NCI-H187 treated with DMSO at 0.1 percent for 48 hours (cell line): ENCODE data around the gene MZT2A.
"Not testable (repeated sequence)": the region's sequence is repeated elsewhere in the genome, so short reads cannot be mapped to it uniquely, and the experiment has no call there.

Experiments
- DNase-seq: peaks from one replicate; lab custom pipeline; 2025; lab: John Stamatoyannopoulos, UW

MZT2A gene, protein sequence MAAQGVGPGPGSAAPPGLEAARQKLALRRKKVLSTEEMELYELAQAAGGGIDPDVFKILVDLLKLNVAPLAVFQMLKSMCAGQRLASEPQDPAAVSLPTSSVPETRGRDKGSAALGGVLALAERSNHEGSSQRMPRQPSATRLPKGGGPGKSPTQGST

DNA sequence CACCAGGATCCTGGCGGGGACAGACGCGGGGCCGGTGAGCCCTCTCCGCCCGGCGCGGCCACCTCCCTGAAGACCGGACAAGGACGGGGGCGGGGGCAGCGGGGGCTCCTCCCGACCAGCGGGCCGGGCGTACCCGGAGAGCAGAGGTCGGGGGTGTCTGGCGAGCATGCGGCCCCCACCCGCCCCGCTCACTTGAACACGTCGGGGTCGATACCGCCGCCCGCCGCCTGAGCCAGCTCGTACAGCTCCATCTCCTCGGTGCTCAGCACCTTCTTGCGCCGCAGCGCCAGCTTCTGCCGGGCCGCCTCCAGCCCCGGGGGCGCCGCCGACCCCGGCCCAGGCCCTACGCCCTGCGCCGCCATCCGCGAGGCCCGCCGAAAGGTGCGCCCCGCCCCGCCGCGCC is at the start of gene MZT2A:
TSS of gene MZT2A (minus strand) at position 383 of the 403 bp plus-strand sequence. CDS start at position 362, 21 bp downstream.
- not testable (repeated sequence) for DNase-seq

DNA sequence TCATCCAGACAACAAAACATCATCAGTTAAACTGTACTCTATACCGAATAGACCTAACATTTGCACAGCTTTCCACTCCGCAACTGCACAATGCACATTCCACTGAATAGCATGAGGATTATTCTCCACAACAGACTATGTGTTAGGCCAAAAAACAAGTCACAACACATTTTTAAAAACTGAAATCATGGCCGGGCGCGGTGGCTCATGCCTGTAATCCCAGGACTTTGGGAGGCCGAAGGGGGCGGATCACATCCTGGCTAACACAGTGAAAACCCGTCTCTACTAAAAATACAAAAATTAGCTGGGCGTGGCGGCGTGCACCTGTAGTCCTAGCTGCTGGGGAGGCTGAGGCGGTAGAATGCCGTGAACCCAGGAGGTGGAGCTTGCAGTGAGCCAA is 46.7 kb upstream of the MZT2A start:
- not testable (repeated sequence) for DNase-seq

DNA sequence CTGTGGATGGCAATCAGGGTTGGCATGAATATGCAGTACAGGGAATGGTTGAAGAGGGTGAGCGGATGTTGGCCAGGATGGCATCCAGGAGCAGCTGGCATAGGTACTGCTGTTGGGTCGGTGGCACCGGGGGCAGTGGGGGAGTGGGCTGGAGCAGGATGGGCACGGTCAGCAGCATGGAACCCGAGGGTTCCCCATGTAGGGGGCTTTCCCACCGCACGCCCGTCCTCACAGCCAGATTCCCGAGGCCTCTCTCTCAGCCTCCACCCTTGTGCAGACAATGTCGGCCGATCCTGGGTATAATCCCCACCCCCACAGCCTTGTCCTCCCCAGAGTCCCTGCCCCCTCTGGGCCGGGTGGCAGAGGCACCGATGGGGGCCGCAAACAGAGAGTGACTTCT is 44.6 kb upstream of the MZT2A start:
- DNase-seq: not testable (repeated sequence)

DNA sequence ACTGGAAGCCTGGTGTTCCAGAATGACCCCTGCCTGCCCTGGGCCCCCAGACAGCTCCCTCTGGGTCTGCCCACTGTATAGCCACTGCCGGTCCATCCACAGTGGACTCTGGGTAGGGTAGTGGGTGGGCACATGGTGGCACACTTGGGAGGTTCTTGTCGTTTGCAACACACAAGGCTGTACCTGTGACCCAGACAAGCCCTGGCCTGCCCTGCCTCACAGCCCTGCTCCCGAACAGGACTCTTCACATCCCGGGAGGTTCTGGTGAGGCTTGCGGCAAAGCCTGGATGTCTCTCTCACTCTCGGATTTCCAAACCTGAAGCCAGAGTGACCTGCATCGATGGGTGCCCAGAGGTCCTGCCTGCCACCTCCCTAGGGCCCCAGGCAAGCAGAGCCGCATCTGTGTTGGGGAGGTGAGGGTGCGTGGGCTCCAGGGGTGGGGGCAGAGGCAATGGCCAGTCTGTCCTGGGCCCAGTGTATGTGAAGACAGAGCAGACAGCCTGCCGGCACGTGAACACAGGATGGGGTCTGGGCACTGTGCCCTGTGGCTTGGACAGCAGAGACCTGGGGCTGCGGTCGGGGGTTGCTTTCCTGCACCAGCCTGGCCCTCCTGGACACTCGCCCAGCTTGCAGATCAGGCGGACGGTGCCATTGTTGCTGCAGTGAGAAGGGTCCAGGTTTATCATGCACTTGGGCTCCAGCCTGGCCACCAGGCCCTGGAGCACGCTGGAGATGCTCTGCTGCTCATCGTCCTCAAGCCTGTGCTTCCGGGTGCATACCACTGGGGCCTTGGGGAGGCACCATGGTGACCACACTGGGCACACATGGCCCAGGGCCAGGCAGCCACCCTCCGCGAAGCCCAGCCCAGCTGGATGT is 44.0 kb upstream of the MZT2A start:
- DNase-seq: not testable (repeated sequence)

DNA sequence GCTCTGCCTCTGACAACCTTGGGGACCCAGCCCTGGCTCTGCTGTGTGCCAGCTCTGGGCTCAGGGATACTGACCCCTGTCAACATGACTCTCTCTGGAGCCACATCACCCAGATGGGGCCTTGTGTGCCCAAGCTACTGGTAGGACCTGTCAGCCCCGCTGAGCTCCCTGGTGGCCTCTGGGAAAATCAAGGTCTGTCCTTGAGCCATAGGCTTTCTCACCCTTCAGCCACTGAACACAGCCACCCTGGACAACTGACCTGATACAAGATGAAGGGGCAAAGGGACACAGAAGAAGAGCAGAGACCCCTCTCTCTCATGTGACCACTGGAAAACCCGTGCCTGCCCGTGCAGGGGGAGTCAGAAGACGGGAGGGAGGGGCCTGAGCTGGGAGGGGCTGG is 43.3 kb upstream of the MZT2A start:
- DNase-seq: no peak

DNA sequence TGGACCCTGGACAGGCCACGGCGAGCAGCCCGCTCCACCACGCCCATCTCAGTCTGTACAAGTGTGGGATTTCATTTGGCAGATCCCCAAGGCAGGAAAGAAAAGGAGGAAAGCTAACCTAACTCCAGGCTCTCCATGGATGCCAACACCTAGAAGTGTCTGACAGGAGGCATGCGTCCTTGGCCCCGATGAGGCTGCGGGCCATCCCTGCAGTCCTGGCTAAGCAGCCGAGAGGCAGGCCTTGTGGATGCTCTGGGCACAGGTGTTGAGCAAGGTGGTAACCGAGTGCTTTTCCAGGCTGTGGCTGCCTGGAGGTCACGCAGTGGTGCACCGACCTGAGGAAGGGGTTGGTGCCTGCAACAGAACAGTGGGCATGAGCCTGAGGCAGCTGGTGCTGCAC is 42.8 kb upstream of the MZT2A start:
- not testable (repeated sequence) for DNase-seq

DNA sequence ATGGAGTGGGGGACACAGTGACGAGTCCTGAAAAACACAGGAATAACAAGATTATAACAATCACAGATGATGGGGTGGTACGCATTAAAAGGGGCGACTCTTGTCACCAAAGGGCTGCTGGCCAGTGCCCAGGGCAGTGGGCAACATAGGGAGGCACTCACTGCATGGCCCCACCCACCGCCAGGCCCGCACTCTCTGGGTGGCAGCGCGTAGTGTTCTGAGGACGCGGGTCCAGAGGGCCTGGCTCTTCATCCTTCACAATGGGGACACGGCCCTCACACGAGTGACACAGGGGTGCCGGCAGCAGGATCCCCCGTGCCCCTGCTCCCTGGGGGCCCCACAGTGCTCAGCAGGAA is 42.1 kb upstream of the MZT2A start:
- DNase-seq: not testable (repeated sequence)

DNA sequence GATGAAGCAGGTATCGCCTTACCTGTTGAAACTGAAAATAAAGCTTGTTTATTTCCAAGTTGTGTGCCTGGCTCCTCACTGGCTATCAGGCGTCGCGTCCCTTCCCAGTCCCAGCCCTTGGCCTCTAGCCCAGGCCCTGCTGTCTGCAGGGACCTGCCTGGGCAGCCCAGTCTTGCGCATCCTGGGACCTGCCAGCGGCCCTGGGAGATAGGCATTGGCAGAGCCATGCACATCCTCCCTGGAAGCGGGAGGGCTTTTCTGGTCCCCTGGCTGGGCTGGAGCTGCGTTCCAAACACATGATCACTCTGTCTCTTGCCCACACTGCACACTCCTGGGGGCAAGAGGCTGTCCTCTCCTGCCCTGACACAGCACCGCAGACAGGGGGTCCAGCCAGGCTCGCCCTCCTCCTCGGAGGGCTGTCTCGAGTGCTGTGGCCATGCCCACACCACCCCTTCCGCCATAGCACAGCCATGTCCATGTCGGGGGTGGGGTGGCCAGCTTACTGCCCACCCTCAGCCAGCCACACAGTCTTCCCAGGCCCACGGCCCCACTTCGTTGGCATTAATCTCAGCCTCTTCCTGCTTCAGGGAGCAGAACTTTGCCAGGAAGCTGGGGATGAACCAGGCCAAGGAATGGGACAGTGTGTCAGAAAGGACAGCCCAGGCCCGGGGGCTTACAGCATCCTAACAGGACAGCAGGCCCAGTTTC is 41.6 kb upstream of the MZT2A start:
- not testable (repeated sequence) for DNase-seq

DNA sequence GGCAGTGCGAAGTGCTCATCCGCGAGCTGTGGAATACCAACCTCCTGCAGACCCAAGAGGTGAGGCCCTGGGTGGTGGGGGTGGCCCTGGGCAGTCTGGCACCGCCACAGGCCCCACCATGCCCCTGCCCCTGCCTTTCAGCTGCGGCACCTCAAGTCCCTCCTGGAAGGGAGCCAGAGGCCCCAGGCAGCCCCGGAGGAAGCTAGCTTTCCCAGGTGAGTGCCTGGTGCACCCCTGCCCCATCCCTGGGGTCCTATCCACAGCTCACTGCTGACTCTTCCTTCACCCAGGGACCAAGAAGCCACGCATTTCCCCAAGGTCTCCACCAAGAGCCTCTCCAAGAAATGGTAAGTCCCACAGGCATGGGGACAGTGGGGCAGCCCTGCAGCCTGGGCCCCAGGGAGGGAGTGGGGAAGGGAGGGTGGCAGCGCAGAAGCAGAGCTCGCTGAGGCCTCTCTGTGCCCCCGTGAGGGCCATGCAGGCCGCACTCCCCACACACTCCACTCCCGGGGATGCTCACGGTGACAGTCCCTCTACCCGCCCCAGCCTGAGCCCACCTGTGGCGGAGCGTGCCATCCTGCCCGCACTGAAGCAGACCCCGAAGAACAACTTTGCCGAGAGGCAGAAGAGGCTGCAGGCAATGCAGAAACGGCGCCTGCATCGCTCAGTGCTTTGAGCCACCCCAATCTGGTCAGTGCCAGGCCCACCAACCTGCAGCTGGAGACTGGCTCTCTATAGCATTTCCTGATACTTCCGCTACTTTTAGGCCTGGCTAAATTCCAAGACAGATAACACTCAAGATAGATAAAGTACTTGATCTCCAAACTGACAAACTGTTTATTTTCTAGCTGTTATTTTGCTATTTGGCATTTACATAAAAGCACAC is 40.8 kb upstream of the MZT2A start:
- DNase-seq: not testable (repeated sequence)

DNA sequence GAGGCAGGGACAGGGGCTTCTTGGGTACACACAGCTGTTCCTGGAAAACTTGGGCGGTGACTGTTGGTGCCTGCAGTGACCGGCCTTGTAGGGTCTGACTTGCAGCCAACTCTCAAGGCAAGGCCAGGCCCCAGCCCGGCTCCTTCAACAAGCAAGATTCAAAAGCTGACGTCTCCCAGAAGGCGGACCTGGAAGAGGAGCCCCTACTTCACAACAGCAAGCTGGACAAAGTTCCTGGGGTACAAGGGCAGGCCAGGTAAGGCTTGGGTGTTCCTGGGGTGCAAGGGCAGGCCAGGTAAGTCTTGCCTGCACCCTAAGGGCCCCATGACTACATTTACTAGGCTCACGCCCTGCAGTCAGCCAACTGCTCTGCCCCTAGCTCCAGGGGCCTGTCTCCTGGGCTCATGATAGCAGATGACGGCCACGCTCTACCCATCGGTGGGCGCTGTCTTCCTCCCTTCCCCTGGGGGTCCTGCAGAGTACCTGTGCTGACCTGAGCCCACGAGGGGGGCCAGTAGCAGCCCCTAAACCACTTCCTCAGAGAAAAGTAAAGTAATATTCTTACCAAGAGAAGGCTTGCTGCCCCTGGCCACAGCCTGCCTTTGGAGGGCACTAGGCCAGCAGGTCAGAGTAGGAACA is 39.5 kb upstream of the MZT2A start:
- DNase-seq: not testable (repeated sequence)

DNA sequence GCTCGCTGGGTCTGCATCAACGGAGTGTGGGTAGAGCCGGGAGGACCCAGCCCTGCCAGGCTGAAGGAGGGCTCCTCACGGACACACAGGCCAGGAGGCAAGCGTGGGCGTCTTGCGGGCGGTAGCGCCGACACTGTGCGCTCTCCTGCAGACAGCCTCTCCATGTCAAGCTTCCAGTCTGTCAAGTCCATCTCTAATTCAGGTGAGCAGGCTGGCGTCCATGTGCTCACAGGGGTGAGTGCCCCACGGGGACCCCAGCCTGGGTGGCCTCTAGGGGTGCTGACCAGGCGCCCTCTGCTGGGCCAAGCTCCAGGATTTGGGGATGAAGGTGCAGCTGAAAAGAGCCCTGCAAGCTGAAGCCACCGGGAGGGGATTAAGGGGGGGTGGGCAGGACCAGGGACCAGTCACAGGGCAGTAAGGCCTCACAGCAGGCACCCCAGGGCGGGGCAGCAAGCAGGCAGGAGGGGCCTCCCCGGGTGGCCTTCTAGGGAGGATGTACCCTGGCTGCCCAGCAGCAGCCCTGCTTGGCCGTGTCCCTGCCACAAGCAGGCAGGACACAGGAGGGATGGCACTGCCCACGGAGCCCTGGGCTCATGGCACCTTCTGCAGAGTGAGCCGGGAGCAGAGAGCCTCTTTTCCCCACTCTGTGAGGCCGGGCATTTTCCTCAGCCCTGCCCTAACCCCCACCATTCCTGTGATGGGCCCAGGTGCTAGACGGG is 38.6 kb upstream of the MZT2A start:
- not testable (repeated sequence) for DNase-seq

DNA sequence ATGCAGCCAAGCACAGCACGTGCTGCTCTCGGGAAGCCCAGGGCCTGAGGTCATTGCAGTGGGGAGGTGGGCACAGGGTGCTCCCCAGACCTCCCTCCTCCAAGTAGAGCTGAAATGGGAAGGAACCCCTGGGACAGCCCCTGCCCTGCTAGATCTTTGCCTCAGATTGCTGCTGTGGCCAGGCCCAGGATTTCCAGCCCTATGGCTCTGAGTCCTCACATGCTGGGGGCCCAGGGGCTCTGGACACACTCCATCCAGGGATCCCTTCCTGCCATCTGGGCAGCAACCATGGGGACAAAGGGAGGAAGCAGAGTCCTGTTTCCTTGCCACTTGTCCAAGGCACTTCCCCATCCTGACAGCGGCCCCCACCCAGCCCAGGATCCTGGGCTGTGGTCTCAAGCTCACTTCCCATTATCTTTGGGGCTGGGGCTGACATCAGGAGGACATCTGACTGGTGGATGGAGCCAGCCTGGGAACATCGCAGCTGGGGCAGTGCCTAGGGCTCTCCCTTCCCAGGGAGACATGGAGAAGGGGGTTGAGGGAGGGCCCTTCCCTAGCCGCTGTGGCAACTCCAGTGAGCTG is 37.8 kb upstream of the MZT2A start:
- DNase-seq: not testable (repeated sequence)

DNA sequence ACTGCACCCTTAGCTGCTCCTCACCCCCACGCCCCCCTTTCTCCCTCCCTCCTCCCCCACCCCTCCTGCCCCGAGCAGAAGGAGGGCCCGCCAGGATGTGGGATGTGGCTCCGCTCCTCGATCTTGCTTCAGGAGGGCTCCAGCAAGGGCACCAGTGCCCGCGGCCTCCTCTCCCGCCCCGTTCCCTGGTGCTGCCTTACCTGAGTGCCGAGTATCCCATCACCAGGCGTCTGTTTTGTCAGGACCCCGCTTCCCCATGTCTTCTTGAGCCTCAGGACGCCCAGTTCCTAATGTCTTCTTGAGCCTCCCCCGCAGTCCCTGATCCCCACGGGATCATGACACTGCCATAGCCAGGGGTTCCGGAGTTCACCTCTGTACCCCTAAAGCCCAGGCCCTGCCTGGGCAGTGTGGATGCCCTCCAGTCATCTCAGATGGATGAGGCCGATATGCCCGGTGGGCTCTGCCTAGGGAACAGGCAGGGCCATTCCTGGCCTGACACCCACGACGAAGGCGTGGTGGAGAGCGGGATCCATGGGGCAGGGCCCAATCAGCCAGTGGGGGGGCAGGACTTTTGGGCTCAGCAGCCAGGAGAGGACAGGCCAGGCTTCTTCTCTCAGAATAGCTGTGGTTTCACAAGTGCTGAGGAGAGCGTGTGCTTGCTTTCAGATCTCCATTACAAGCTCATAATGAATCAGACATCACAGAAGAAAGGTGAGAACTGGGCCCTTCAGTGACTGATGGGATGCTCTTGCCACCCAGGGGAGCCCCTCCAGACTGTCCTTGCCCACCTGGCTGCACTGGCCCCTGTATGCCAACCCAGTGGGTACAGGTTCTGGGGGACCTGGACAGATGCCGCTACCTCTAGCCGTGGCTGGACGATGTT is 37.0 kb upstream of the MZT2A start:
- DNase-seq: not testable (repeated sequence)

DNA sequence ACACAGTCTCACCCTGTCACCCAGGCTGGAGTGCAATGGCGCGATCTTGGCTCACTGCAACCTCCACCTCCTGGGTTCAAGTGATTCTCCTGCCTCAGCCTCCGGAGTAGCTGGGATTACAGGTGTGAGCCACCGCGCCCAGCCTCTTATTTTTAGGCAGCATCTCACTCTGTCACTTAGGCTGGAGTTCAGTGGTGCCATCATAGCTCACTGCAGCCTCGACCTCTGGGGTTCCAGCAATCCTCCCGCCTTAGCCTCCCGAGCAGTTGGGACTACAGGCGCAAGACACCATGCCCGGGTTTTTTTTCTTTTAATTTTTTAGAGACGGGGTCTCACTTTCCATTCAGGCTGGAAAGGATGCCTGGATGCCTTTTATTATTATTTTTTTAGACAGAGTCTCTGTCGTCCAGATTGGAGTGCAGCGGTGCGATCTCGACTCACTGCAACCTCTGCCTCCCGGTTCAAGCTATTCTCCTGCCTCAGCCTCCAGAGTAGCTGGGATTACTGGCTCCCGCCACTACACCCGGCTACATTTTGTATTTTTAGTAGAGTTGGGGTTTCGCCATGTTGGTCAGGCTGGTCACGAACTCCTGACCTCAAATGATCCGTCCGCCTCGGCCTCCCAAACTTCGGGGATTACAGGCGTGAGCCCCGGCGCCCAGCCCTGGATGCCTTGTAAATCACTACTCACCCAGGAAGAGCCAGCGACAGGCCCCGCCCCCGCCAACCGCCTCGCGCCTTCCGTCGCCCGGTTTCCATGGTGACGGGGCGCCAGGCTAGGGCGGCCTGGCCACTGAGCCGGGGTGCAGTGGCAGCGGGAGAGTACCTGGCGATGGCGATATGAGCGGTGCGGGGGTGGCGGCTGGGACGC is 35.2 kb upstream of the MZT2A start, which contains the start of gene CCDC74A:
TSS of gene CCDC74A (plus strand) at position 758 of the 871 bp plus-strand sequence. CDS start at position 841, 83 bp downstream.
- not testable (repeated sequence) for DNase-seq

DNA sequence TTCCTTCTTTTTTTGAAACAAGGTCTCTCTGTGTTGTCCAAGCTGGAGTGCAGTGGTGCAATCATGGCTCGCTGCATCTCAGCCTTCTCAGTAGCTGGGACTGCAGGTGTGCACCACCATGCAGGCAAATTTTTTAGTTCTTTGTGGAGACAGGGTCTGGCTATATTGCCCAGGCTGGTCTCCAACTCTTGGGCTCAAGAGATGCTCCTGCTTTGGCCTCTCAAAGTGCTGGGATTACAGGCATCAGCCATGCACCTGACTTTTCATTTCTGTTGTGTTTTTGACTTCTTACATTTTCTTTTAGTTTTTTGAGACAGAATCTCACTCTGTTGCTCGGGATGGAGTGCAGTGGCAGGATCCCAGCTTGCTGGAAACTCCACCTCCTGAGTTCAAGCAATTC is 33.1 kb upstream of the MZT2A start:
- DNase-seq: not testable (repeated sequence)

DNA sequence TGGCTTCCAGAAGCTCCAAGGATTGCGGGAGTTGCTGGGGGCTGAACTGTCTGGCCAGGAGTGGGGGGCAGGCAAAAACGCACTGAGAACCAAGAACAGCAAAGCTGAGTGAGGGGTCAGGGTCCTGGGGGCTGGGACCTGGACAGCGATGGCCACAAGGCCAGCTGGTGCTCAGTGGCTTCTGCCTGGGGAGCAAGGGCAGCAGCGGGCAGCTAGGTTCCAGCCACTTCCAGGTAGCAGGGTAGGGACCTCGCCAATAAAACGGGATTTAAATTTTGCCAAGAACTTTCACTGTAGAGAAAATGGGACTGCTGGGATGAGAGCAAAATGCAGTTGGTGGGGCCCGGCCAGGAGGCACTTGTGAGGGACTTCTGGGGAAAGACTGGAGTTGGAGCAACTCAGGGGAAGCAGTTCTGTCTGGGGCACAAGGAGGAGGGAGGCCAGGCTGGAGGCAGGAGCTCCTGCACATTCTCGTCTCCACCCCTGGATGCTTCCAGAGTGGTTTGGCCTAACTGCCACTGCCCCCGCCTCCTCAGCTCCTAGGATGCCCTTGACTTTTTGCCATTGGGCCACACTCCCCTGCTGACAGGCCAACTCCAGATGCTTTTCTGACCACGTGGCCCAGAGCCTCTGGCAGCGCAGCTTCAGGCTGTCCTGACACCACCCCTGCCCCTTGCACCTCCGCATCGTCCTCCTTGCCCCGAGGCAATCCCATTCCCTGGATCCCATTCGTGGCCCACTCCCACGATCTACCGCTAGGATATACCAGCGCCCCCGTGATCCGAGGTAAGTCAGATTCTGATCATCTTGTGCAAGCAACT is 30.0 kb upstream of the MZT2A start:
- DNase-seq: no peak

DNA sequence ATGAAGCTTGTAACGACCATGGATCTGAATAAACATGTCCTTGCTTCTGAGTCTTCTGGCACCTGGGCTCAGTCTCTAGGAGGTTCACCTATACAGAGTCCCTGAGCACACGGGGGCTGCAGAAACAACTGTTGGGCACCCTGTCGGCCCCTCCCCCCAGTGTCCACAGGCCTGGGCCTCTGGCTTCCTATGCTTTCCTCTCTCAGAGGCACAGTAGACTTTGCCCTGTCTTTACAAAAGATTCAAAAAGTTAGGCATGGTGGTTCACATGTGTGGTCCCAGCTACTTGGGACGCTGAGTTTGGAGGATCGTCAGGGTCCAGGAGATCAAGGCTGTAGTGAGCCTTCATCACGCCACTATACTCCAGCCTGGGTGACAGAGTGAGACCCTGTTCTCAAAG is 29.3 kb upstream of the MZT2A start:
- not testable (repeated sequence) for DNase-seq
